DMS53 (cell line): ENCODE measurements around the gene AKAP8L.

Source experiments
- DNase-seq: peaks from one replicate; lab custom pipeline; 2025; lab: John Stamatoyannopoulos, UW

The AKAP8L gene

GRCh38 chr19:15432629-15433518, 14.1 kb upstream of the AKAP8L start:
- peak; percentile 95 for DNase-seq

GRCh38 chr19:15432018-15432494, 13.3 kb upstream of the AKAP8L start:
- DNase-seq = peak; percentile 46

GRCh38 chr19:15431396-15432017, 12.7 kb upstream of the AKAP8L start:
- DNase-seq = no peak

DNA sequence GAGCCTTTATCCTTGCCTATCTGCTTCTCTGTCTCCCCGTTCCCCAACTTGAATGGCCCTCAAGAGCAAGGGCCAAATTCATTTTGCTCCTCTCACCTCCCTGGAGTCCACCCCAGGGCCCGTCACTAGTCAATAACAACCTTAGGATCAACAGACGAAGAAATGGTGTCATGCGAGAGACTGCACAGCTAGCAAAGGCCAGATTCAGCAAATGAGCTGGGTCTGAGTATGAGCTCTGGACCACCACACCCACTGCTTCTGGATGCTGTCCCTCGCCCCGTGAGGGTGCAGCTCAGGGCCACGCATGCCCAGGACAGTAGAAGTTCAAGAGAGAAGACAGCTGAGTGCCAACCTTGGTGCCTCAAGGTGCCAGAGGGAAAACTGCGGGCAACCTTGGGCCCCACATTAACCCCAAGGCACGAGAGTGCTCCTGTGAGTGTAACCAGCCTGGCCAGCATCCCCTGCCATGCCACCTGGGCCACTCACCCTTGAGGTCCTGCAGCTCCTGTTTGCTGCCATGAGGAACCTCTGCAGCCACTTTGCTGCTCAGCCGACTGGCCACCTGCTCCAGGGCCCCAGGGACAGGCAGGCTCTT, 11.8 kb upstream of the AKAP8L start:
- no peak for DNase-seq

GRCh38 chr19:15429825-15430467, 11.2 kb upstream of the AKAP8L start:
- no peak for DNase-seq

DNA sequence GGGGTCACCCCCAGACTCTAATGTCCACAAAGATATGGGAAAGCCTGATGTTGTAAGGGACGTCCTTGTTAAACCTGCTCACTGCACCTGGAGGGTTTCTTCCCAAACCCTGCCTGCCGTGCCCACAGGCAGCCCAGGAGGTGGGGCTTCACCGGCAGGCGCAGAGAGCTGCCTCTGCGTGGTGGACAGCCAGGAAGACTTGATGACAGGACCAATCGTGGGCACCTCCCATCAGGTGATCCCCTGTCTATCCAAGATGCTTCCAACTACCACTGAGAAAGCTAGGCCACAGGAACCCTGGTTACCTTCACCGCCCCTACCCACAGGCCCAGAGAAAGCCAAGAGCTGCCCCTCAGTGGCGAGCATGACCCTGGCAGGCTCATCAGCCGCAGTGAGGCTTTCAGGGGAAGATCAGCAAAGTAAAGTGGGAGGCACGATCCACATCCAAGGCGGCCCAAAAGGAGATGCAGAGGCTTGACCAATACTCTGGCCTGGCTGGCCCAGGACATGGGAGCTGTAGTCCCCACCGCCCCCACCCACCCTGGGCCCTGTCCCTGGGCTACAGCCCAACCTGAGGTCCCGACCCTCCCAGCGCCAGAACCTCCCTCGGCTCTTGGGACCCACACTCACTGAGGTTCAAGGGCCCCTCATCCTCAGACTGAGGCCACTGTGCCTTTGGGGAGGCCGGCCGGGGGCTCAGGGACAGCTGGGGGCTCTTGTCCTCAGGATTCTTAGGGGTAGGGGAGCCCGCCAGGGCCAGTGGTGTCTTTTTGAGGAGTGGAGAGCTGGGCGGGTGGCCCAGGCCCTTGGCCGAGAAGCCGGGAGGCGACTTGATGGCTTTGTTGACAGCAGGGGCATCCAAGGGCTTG, 10.4 kb upstream of the AKAP8L start:
- DNase-seq = no peak

GRCh38 chr19:15427991-15428471, 9.2 kb upstream of the AKAP8L start:
- DNase-seq = no peak

DNA sequence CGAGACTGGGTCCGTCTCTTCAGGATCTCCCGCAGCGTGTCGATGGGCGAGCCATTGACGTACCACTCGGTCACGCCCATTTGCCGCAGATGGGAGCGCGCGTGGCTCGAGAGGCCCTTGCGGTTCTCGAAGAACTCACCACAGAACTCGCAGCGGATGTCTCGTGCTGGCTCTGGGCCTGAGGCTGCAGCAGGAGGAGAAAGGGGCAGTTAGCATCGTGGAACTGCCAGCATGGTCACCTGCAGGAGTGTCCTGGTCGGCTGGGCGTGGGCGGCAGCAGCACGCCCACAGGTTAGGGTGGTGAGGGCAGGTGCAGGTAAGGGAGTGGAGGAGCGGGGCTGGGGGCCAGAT, 8.5 kb upstream of the AKAP8L start:
- DNase-seq = no peak

DNA sequence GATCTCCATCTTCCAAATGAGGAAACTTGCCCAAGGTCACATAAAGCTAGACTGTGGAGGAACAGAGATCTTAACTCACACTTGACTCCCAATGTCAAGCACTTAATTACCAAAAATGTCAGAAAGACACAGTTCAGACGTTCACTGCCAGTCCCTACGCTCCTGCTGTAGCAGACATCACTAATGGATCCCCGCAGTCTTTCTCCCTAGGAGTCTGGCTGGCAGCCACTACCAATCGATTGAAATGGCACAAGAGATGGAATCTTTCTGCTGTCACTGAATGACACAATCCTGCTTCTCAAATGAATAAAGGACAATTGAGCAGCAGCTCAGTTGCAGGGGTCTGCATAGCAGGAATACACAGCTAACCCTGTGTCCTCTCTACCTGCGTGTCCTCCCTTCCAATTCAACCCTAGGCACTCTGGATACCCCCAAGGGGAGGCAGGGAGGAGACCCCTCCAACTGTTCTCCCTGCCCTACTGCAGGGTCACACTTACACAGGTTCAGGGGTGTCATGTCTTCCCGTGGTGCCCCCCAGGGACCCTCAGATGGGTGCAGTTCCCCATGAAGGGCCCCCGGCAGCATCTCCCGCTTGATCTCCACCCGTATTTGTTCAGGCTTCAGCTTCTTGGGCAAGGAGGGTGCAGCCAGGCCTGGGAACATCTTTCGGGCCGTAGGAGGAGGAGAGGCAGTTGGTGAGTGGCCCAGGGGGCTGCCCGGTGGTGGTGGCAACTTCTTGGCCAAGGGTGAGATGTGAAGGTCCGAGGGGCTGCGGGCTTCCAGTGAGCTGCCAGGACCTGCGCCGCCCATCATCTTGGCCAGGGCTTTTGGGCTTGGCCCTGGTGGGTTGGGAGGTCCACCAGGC, 7.9 kb upstream of the AKAP8L start:
- DNase-seq = peak; percentile 11

GRCh38 chr19:15425321-15425950, 6.6 kb upstream of the AKAP8L start:
- no peak for DNase-seq

DNA sequence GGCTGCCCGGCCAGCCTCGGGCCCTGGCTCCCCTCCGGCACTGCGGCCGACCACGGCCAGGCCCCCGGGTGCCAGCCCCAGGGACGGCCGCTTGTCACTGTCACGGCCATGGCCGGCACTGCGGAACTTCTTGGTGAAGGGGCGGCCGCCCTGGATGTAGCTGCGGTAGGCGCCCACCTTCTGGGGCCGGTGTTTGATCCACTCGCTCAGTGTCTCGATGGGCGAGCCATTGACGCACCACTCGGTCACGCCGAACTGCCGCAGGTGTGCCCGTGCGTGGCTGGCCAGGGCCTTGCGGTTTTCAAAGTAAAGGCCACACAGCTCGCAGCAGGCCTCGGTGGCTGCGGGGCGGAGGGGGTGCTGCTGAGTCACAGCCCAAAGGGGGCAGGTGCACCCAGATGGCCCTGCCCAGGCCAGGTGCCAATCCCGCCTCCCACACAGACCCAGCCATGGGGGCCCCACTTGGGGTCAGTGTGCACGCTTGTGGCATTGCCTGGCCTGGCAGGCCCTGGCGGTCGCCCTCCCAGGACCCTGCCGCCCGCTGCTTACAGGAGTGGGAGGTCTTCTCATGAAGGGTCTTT, 6.0 kb upstream of the AKAP8L start:
- no peak for DNase-seq

GRCh38 chr19:15424121-15424520, 5.3 kb upstream of the AKAP8L start:
- DNase-seq = no peak

DNA sequence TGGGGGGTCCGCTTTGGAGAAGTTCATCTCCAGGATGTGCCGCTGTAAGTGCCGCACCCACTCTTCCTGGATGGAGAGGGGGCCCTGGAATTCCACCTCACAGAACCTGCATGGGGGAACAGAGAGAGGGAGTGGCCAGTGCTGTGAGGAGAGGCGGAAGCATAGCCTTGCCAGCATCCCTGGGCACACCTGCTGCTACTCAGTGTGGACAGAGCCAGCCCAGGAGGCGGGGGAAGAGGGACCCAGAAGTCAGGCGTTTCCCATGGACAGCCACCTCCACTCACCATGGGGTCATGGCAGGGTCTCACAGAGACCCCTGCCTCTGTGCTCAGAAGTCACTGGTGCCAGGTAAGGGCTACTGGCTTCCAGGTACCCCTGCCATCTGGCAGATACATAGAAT, 4.3 kb upstream of the AKAP8L start:
- no peak for DNase-seq

- DNase-seq = no peak
Observed at GRCh38 chr19:15422296-15423075, 3.7 kb upstream of the AKAP8L start.

DNA sequence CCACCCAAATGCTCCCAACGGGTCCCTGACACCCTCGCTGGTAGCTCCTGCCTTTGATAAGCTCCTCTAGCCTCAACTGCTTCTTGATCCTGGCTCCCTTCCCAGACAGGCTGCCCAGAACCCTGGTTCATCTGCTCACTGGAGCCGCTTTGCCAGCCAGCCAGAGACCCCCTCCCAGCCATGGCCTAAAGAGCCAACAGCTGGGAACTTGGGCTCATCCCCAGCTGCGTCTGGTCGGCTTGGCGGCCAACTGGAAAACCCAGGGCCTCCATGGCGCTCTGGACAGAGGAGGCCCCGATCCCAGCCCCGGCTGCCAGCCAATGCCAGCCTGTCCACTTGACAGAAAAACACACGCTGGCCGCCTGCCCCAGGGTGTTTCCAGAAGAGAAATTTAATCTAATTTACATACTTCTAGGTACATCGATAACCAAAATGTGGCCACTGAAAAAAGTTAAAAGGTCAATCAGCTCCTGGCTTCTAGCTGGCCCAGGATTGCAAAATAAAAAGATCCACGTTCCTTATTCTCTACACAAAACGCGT, 3.0 kb upstream of the AKAP8L start:
- DNase-seq = no peak

- DNase-seq = no peak
Observed at GRCh38 chr19:15421136-15421695, 2.4 kb upstream of the AKAP8L start.

DNA sequence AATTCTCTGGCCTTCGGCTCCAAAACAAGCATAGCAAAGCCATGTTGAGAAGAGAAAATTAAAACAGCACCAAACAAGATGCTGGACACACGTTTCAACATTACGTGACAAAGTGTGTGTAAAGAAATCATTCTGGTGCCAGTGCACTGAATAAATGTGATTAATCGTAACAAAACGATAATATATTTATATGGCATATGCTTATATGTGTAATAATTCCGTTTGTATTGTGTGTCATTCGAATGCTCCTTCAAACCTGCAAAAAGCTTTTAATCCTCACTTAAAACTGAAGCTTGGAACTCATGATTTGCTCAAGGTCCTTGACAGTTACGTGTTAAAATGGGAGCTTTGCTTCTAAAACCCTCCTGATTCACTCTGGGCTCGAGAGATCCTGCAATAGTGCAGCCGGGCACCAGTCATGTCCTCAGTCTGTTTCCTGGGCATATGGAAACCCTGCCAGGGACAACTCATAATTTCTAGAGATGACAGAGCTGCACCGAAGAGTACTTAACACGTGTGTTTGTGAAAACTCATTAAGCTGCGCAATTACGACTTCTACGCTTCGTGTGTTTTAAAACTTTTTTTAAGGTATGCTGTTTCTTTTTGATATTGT, 731 bp upstream of the AKAP8L start:
- DNase-seq = peak; percentile 55

- peak; percentile 42 for DNase-seq
Observed at GRCh38 chr19:15418231-15418578, 583 bp downstream of the AKAP8L start.
